Kidney epithelial cell (primary cell): ENCODE data around the gene OR1K1. TPM values are rescaled to one million over a fixed set of nuclear protein-coding genes. Genes with fewer than 3 reads are reported as not detected.
"Not testable (repeated sequence)": the region's sequence is repeated elsewhere in the genome, so short reads cannot be mapped to it uniquely, and the experiment has no call there.

Source experiments
- DNase-seq: peaks from one replicate; pipeline ENCODE4 v3.0.0-alpha.2; 2010; ENCODE audit warnings: low read depth
- H3K27me3 ChIP-seq: 2 replicates; pipeline ENCODE4 v1.6.0; 2011; ENCODE audit warnings: low read length; ENCODE audit not compliant: control insufficient read depth, insufficient read depth
- H3K36me3 ChIP-seq: 2 replicates; pipeline ENCODE4 v1.5.1; 2011; ENCODE audit warnings: low read length; ENCODE audit not compliant: control insufficient read depth, insufficient read depth
- H3K4me3 ChIP-seq: 2 replicates; pipeline ENCODE4 v1.5.1; 2011; ENCODE audit warnings: low read depth, mild to moderate bottlenecking, control low read depth, low read length
- CTCF ChIP-seq: IDR thresholded peaks from 2 replicates; pipeline ENCODE4 v1.5.1; 2011; ENCODE audit warnings: mild to moderate bottlenecking, moderate library complexity, low read length, control low read depth, inconsistent platforms; ENCODE audit not compliant: insufficient read depth, poor library complexity, severe bottlenecking
- total RNA-seq: library from RNA; depleted of rRNA; stranded (reverse); fragments of >200 nt; gene quantifications from 2 replicates; pipeline ENCODE4 v1.2.3, GENCODE V29; 2015

Gene OR1K1
- total RNA-seq, 1 donor from 2014 or later = not detected

- H3K27me3 ChIP-seq = no peaks in the 10 kb centered on the region
- H3K4me3 ChIP-seq = no peak overlapping the region
- DNase-seq = no peak
- TF ChIP-seq CTCF = no peak
- no peaks in the 10 kb centered on the region for H3K36me3 ChIP-seq
Observed at GRCh38 chr9:122837266-122837850, 37.4 kb downstream of the OR1K1 start.

- not testable (repeated sequence) for H3K36me3 ChIP-seq, H3K4me3 ChIP-seq, H3K27me3 ChIP-seq, DNase-seq
Observed at GRCh38 chr9:122838441-122838840, 38.5 kb downstream of the OR1K1 start.

DNA sequence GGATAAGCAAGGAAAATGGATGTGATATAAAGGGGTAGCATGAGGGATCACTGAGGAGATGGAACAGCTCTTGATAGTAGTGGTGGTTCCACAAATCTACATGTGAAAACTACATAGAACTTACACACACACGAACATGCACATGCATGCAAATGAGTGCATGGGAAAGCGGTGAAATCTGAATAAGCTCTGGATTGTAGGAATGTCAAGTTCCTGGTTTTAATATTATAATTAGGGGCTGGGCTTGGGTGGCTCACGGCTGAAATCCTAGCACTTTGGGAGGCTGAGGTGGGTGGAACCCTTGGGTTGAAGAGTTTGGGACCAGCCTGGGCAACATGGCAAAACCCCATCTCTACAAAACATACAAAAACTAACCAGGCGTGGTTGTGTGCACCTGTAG, 41.6 kb downstream of the OR1K1 start:
- Histone ChIP-seq H3K36me3 (peaks cover 2% of the 10 kb centered on the region), H3K4me3 (no peak overlapping the region), H3K27me3 (no peaks in the 10 kb centered on the region)
- no peak for TF ChIP-seq CTCF
- no peak for DNase-seq

GRCh38 chr9:122844137-122844536, 44.2 kb downstream of the OR1K1 start:
- no peak for TF ChIP-seq CTCF

GRCh38 chr9:122845116-122845515, 45.2 kb downstream of the OR1K1 start:
- no peak for TF ChIP-seq CTCF
- no peak overlapping the region for H3K4me3 ChIP-seq
- DNase-seq = no peak
- peaks cover 2% of the 10 kb centered on the region for H3K36me3 ChIP-seq
- H3K27me3 ChIP-seq = no peaks in the 10 kb centered on the region

More at GRCh38 chr9:122844137-122844536, 44.2 kb downstream of the OR1K1 start:
- H3K36me3 ChIP-seq = peaks cover 2% of the 10 kb centered on the region
- H3K27me3 ChIP-seq = no peaks in the 10 kb centered on the region
- no peak for DNase-seq
- H3K4me3 ChIP-seq = no peak overlapping the region

DNA sequence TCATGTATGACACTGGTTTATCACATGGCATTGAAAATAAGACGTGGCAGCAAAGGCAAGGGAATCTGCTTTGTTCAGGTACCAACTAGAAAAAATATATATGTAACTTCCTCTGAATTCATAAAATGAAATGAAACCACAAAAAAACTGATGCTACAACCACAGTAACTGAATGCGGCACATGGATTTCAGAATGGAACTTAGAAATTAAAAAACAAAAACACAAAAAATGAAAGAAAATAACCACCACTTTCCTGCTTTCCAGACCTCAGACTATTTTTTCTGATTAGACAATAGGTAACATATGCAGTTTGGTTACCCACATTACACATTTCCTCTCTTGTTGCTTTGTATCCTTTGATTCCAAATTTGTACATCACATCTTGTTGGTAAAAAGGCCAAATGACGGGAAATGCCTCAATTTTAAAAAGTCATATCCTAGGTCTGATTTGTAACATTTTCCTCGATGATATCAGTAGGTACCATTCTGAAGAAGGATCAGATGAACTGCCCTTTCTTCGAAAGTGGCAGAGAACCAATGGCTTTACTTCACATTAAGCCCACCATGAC, 46.5 kb downstream of the OR1K1 start:
- Histone ChIP-seq H3K36me3 (peaks cover 2% of the 10 kb centered on the region), H3K27me3 (no peaks in the 10 kb centered on the region), H3K4me3 (no peak overlapping the region)
- TF ChIP-seq CTCF = no peak
- DNase-seq = no peak
